SK-N-MC (cell line): ENCODE measurements around the gene AFF3.
"Not testable (repeated sequence)": the region's sequence is repeated elsewhere in the genome, so short reads cannot be mapped to it uniquely, and the experiment has no call there.

Experiments
- EZH2 ChIP-seq: fragments of 200-600 bp; sonication (generic); IDR thresholded peaks from one replicate; pipeline ENCODE4 v1.6.1; 2017; ENCODE audit warnings: antibody characterized with exemption
- FOXP2 ChIP-seq: optimal IDR thresholded peaks from 2 replicates; pipeline ENCODE3; 2011; ENCODE audit warnings: mild to moderate bottlenecking, moderate library complexity; ENCODE audit not compliant: insufficient read depth; ENCODE audit errors: extremely low read length, control extremely low read depth
- POLR2AphosphoS5 ChIP-seq: IDR thresholded peaks from 2 replicates; pipeline ENCODE4 v1.6.1; 2012; ENCODE audit warnings: mild to moderate bottlenecking, low read depth, low read length, borderline replicate concordance

DNA sequence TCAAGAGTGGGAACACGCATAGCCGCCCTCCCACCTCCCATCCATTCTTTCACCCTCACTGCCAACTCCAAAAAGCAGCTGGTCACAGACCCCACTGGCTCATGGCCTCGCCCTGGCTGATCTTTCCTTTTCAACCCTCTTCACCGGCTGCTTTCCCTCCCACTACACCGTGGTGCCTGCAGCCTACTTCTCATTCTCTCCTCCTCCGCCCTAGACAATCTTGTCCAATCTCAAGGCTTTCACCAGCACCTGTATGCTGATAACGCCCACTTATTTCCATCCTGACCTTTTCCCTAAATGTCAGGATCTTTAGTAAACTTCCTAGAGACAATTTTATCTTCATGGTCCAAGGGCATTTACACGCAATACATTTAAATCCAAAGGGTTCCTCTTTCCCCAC, 50.6 kb downstream of the AFF3 start:
- TF ChIP-seq POLR2AphosphoS5, EZH2, FOXP2: not testable (repeated sequence)
